ENCODE data around the gene ADAMTS9.
A peak's percentile ranks its signal among the peaks of the same experiment; 100 is the strongest.

ADAMTS9 gene

DNA sequence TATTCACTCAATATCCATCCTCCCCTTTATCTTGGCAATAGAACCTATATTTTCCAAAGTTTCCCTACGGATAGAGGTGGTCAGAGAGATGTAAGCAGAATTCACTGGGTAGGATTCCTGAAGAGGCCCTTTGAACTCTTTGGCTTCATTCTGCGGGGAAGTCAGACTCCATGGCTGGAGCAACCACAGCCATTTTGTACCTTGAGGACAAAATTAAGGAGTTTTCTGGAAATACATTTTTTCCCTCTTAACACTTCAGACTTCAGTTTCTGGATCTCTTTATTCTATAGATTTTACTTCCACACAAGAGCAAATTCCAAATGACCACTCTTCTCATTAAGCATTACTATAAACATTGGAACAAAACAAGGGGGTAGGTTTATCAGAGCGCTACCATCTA, 43.3 kb downstream of the ADAMTS9 start:
- H3K27me3 ChIP-seq (ENCODE audit: insufficient read depth, low read depth, severe bottlenecking) = no peaks in the 10 kb centered on the region
- TF ChIP-seq, protein P1, sequence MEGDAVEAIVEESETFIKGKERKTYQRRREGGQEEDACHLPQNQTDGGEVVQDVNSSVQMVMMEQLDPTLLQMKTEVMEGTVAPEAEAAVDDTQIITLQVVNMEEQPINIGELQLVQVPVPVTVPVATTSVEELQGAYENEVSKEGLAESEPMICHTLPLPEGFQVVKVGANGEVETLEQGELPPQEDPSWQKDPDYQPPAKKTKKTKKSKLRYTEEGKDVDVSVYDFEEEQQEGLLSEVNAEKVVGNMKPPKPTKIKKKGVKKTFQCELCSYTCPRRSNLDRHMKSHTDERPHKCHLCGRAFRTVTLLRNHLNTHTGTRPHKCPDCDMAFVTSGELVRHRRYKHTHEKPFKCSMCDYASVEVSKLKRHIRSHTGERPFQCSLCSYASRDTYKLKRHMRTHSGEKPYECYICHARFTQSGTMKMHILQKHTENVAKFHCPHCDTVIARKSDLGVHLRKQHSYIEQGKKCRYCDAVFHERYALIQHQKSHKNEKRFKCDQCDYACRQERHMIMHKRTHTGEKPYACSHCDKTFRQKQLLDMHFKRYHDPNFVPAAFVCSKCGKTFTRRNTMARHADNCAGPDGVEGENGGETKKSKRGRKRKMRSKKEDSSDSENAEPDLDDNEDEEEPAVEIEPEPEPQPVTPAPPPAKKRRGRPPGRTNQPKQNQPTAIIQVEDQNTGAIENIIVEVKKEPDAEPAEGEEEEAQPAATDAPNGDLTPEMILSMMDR (IDR thresholded peaks at IDR 0.05; ENCODE audit: low read depth, low read length) = no peak
- no peak for DNase-seq
- no peaks in the 10 kb centered on the region for H3K9me3 ChIP-seq (ENCODE audit: severe bottlenecking)
- H3K27ac ChIP-seq = no peak overlapping the region
- H3K36me3 ChIP-seq = no peaks in the 10 kb centered on the region
- no peak overlapping the region for H3K4me3 ChIP-seq (ENCODE audit: low read depth, low read length)

DNA sequence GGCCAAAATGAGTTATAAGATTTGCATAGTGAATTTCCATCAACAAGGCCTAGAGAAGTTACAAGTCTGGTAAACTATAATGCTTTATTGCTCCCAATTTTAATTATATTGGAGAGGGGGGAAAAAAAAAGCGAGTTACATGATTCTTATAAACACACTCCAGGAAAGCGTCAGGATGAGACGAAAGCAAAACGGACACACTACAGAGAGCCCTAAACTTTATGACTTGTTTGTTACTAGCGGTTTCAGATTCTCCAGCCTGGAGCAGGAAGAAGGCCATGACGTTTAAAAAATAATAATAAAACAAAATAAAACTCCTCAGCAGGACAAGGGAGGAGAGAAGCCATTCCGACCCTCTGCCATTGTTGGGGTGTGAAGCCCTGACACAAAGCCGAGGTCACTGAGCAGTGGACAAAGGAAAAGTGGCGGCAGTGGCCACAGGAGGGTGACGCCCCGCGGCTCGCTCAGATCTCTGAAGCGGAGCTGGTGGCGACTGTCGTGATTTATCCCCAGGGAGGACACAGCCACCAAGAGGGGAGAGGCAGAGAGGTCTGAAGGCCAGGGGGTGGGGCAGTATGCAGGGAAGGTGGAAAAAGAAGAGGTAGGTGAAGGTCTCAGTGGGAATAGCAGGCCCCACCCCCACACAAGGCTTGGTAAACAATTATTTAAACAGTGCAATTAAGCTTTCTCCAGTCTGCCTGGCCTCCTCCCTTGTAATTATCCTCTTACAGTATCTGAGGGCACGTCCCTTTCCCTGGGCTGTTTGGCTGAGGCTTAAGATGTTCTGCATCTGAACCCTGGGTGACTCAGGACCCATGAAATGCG, 45.3 kb downstream of the ADAMTS9 start:
- peak; percentile 67 for DNase-seq
- TF ChIP-seq, protein P1 (IDR thresholded peaks at IDR 0.05; ENCODE audit: low read depth, low read length) = no peak
- Histone ChIP-seq H3K36me3 (no peaks in the 10 kb centered on the region), H3K27ac (no peak overlapping the region), H3K4me3 (ENCODE audit: low read depth, low read length) (peak overlapping the region; percentile 27), H3K9me3 (ENCODE audit: severe bottlenecking) (no peaks in the 10 kb centered on the region), H3K27me3 (ENCODE audit: insufficient read depth, low read depth, severe bottlenecking) (no peaks in the 10 kb centered on the region)

DNA sequence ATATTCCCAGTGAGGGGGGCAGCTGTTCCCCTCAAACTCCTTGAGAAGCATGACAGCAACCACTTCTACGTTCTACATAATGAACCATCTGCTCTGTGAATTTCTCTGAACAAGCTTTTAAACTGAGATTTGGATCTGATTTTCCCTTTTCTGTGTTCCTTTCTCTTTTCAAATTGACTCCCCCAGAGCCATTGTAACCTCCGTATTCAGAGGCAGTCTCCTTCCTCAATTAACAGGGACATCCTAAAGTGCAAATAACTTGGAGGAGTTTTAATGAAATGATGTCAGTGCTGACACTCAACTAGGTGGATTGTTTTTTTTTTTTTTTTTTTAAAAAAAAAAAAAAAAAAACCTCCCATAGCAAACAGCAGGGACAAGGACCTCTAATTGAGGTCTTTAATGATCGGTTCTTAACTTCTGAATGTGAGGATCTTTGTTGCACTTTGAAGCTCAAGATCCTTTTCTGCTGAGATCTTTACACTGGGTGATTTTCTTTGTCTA, 48.8 kb downstream of the ADAMTS9 start:
- Histone ChIP-seq H3K9me3 (ENCODE audit: severe bottlenecking) (no peaks in the 10 kb centered on the region), H3K36me3 (no peaks in the 10 kb centered on the region), H3K4me3 (ENCODE audit: low read depth, low read length) (no peak overlapping the region), H3K27ac (no peak overlapping the region), H3K27me3 (ENCODE audit: insufficient read depth, low read depth, severe bottlenecking) (no peaks in the 10 kb centered on the region)
- TF ChIP-seq, protein P1 (IDR thresholded peaks at IDR 0.05; ENCODE audit: low read depth, low read length) = no peak
- no peak for DNase-seq

DNA sequence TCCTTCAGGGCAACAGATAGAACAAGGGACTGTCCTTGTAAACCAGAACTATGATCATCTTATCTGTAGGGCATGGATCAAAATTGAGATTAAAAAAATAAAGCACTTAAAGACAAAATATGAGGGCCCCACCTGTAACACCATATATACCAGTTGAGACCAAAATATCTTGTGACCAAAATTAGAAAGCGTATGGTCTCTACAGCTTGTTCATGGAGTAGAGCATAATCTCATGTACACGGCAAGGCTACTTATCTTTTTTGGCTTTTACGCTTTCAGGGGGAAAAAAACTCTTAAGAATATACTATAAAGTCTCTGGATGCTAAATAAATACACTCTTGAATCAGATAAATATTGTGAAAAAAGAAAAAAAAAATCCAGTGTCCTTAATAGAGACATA, 49.3 kb downstream of the ADAMTS9 start:
- H3K36me3 ChIP-seq = no peaks in the 10 kb centered on the region
- no peaks in the 10 kb centered on the region for H3K9me3 ChIP-seq (ENCODE audit: severe bottlenecking)
- no peaks in the 10 kb centered on the region for H3K27me3 ChIP-seq (ENCODE audit: insufficient read depth, low read depth, severe bottlenecking)
- TF ChIP-seq, protein P1 (IDR thresholded peaks at IDR 0.05; ENCODE audit: low read depth, low read length) = no peak
- H3K27ac ChIP-seq = no peak overlapping the region
- no peak overlapping the region for H3K4me3 ChIP-seq (ENCODE audit: low read depth, low read length)
- no peak for DNase-seq

DNA sequence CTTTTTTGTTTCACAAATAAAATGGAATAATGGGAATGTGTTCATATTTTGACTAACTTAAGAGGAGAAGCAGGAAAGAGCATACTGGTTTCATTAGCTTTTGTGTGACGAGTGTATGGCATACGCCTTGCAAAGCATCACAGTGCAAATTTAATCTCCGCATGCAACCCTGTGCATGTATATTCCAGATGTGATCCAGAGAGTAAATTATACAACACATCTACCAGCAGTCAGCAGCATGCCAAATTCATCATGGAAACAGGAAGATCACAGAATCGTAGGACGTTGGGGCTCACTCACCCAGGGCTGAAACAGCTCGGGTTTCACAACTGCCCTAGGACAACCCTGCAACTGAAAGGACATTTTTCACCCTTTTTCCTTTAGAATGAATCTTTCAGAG, 53.4 kb downstream of the ADAMTS9 start:
- Histone ChIP-seq H3K9me3 (ENCODE audit: severe bottlenecking) (no peaks in the 10 kb centered on the region), H3K27ac (no peak overlapping the region), H3K36me3 (no peaks in the 10 kb centered on the region), H3K27me3 (ENCODE audit: insufficient read depth, low read depth, severe bottlenecking) (no peaks in the 10 kb centered on the region), H3K4me3 (ENCODE audit: low read depth, low read length) (no peak overlapping the region)
- no peak for DNase-seq
- TF ChIP-seq, protein P1 (IDR thresholded peaks at IDR 0.05; ENCODE audit: low read depth, low read length) = no peak
